Fibroblast of skin of right biceps (primary cell): ENCODE measurements around the gene GPC3.
"Not testable (repeated sequence)": the region's sequence is repeated elsewhere in the genome, so short reads cannot be mapped to it uniquely, and the experiment has no call there.

Experiments used
- DNase-seq: peaks from one replicate; pipeline ENCODE4 v3.0.0-alpha.2; 2013

Gene GPC3

DNA sequence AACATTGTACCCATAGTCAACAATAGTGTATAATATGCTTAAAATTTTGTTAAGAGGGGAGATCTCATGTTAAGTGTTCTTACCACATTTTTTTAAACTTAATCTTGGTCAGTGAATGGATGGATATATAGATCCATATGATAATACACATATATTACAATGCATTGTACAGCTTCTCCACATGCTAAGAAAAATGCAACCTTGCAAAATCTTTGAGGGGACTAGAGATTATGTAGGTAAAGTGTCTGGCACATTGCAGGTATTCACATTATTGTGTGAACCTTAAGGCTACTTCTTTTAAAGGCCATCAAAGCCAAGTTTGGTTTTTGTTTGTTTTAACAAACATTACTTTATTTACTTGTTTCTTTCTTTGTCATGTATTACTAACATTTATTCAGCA lies 10.4 kb upstream of the GPC3 start:
- no peak for DNase-seq

DNA sequence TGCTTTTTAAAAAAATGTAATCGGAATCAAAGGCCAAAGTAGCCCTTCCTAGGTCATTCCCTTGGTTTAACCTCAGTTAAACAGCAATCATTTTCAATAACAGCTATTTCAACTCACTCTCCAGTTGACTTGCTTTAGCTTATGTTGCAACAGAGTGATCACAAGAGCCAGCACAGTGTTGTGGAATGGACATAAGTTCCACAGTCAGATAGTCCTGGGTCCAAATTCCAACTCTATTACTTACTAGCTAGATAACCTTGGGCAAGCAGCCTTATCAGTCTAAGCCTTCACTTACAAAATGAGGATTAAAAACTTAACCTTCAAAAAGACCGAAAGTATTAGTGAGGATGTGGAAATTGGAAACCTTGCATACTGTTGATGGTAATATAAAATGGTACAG lies 9.2 kb upstream of the GPC3 start:
- no peak for DNase-seq

DNA sequence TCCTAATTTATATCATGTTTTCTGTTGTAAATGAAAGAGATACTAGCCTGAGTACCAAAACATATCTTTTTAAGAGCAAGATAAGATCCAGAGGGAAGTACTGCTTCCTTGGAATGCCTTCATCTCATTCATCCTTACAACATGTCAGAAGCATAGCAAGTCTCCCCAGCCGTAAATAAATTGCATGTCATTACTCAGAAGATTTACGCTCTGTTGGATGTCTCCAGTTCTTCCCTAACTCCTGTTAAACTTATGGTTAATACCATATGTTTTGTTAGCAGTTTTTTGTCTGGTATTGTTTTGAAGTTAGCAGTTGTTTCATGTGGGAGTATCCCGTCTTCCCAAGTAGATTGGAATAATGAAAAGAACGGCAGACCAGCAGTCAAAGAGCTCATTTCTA lies 7.5 kb upstream of the GPC3 start:
- DNase-seq: peak; percentile 26

DNA sequence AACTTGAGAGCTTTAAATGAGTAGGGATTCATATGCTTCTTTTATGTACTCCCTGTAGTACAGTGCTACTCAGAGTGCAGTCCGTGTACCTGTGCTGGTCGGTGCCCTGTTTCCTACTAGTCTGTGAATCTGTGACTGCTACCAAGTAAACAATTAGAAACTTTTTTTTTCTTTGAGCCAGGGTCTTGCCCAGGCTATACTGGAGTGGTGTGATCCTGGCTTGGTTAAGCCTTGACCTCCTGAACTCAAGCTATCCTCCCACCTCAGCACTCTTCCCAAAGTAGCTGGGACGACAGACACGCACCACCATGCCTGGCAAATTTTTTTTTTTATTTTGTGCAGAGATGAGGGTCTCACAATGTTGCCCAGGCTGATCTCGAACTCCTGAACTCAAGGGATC lies 6.4 kb upstream of the GPC3 start:
- no peak for DNase-seq

DNA sequence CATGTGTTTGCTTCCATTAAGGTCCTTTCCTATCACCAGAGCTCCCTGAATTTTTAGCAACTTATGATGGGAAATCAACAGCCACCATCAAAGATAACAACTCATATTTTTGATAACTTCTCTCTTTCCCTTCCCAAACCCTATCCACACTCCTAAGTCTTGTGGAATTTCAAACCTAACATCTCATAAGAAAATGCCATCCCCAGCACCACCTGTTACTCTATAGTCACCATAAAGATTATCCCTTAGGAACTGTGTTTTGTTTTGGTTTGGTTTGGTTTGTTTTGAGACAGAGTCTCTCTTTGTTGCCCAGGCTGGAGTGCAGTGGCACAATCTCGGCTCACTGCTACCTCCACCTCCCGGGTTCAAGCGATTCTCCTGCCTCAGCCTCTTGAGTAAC lies 5.7 kb upstream of the GPC3 start:
- DNase-seq: not testable (repeated sequence)

DNA sequence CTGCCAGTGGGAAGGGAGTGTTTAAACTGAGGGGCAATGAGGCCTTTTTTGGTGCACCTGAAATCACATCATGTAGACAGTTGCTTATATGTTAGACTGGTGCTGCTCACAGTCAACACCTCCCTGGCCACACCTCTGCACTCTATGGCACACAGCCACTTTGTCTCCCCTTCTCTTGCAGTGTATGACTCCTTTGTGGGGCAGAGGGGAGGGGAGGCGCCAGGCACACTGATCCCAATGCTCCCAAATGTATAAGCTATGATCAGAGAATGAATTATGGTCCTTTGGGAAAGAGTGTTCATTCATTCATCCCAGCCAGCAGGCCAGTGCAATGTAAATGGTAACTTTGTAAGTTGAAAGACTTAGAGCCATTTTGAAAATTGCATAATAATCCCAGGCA lies 4.6 kb upstream of the GPC3 start:
- no peak for DNase-seq

DNA sequence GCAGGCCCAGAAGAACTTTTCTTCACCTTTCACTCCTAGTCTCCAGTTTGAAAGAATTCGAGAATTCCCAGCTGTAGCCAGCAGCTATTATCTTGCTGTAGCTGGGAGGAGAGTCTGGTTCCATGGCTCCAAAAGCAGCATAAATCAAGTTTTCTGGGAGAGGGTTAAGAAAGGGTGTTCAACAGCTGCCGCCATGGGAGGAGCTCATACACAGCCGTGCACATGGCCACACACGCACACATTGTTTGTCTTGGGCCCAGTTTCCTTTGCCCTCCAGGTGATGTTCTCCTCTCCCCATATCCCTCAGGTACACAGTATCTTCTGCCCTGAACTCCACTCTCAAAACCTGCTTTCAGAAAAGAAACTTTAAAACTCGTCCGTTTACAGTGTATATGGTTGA lies 4.1 kb upstream of the GPC3 start:
- DNase-seq: no peak

DNA sequence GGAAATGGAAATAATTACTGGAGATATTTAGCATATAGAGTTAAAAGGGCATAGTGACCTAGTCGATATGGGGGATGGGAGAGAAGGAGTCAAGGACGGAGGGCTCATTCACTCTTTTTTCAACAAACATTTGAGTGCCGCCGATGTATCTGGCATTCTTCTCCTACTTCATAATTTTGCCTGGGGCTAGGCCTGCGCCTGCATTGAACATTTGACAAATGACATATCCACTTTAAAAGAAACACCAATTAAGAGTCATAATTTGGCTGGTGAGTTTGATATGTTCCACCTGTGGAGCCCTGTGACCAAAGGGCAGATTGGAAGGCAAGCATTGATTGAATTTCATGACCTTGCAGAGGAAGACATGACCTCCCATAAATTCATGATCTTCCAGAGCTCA lies 2.6 kb upstream of the GPC3 start:
- DNase-seq: no peak

DNA sequence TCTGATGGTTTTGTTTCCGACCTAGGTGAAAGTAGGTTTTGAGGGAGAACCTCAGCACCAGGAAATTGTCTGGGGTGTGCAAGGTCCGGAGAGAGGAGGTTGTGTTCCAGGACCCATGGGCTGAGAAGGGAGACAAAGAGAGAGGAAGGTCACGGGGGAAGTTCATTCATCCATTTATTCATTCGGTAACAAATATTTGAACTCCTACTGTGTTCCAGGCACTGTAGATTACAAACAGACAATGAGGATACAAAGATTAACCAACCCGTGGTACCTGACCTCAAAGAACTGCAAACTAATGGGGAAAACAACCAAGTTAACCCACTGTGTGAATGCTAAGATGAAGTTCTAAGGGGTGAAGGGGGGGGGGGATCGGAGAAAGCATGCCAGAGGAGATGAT lies 1.8 kb upstream of the GPC3 start:
- no peak for DNase-seq

DNA sequence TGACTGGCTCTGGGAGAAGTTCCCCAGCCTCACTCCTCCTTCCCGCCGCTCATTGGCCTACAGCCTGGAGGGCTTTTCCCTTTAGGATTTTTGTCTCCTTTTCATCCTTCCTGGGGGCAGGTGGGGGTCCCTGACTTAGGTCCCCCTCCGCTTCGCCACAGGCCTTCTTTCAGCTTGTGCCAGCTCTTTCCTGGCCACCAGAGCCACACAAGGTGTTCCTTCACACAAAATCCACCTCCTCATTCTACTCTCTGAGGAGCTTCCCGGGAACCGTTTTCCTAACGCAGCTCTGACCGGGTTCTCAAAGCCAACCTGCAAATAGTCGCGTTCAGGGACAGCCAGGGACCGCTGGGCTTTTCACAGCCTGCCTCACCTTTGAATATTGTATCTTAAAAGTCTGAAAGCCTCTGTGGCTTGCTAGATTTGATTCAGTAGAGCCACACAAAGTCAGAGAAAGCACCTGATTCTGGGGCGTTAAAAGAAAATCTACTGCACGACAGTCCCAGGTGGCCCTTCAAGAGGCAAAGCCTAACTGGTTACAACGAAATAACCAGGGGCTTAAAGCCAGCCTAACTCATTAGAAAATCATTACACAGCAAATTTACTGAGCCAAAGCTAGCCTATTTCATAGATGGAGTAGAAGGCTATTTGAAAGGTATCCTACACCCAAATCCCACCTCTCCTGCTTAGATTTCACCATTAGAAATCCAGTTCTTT lies 731 bp upstream of the GPC3 start:
- DNase-seq: no peak

DNA sequence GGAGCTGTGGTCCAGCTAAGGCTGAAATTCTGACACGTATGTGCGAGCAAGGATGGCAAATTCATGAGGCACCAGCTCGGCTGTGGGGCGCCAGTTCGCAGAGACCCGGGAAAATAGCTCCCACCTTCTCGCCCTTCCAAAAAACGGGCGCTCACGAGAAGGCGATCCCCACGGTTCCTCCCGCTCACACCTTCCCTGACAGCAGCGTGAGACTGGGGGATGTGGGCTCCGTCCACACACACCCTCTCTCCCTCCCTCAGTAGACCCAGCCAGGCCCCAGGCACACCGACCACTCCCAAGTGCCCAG lies 584 bp downstream of the GPC3 start:
- DNase-seq: no peak

DNA sequence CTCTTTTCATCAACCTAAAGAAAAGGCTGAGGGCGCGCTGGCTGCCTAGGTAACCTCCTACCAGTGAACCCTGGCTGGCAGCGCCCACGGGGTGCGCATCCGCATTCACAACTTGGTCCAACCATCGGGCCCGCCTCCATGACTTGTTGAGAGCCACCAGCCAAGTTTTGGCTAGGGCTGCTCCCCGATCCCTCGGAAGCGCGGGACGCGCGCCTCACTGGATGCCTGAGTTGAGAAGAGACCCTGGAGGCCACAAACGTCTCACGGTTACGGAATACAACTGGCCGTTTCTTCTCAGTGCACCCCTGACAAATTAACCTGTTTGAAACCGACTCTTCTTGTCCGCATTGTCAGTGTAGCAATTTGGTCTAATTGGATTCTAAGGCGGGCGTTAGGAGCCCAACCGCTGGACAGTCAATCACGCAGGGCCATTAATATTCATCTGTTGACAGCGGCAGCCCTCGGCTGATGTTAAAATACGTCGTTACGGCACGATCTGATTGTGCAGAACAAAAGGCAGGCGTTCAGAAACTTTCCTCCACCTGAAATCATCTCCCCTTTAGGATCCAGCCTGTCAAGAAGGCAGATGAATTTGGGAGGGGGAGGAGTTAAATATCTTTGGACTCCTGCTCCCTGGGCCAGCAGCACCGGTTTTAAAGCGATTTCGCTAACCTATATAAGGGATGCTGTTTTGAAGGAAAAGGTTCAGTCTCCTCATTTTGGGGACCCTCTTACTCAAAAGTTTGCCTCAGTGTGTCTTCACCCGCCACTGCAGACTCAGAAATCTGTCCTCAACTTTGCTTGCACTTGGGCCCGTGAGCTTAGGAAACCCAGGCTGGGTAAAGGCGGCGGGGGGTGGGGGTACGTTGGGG lies 1.2 kb downstream of the GPC3 start:
- no peak for DNase-seq

DNA sequence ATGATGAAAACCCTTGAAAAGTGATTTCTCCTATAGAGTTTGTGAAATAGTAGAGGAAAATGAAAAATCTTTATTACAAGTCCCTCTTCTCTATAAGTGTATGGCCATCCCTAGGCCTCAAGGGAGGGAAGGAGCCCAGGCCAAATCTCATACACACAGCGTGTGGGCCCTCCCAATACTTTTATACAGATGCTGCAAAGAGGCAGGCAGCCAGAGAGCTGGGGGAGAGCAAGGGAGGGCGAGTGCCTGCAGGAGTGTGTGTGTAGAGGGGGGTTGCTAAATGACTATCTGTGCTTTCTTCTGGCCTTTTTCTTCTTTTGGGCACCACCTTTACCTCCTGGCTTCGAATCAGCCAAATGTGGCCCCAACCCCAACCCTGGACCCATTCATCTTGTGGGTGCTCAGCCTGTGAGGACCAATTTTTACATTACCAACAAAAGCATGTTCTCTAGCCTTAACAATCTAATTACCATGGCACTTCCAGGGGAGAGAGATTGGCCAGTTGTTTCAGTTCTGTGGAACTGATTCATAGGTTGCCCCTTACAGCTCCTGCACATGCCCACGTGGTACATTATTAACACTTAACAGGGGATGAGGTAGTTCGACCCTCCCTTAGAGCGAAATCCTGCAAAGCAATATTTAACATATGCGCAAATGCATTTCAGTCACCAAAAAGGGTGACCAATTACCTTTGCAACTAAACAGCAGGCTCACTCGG lies 2.0 kb downstream of the GPC3 start:
- no peak for DNase-seq

DNA sequence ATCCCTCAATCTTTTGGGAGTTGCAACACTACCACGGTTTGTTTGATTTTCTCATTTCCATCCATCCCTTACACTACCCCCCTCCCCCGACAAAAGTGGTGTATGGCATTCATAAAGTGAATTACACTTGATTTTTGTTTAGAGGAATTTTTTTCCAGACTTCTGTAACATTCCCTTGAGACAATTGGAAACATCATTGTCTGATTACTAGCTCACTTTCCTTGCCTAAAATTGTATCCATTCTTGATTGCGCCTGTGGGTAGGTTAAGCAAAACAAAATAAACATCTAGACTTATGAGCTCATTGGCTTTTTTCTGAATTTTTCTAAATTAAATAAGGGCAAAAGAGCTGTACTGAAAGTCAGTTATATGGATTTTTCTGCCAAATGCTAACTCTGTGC lies 3.5 kb downstream of the GPC3 start:
- no peak for DNase-seq

DNA sequence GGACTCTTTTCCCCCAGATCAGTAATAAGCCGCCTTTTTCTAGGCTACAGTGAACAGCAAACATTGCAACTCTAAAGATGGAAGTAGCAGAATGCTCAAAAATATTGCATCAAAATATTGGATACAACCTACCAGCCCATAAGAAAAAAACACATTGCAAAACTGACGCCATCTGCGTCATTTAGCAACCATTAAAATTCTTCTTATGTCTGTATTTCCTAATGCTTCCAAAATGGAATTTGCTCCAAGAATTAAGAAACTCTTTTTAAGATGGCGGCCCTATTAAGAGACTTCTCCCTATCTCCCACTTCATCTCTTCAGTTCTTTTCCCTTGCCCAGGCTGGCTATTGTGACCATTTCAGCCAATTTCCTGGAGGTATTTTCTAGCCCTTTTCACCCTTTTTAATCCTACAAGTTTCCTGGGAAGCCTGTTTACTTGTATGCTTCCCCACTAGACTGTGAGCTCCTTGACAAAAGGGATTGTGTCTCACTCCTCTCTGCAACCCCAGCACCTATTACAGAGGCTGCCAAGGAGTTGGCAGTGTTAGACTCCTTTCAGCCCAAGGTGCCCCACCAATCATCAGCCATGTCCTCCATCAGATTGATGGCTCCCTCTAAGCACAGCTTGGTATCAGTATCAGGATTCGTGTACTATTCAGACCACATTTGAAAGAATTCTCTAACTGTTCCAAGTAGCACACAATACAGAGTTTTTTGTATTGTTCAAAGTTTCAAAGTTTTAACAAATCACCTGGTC lies 4.4 kb downstream of the GPC3 start:
- DNase-seq: peak; percentile 22

DNA sequence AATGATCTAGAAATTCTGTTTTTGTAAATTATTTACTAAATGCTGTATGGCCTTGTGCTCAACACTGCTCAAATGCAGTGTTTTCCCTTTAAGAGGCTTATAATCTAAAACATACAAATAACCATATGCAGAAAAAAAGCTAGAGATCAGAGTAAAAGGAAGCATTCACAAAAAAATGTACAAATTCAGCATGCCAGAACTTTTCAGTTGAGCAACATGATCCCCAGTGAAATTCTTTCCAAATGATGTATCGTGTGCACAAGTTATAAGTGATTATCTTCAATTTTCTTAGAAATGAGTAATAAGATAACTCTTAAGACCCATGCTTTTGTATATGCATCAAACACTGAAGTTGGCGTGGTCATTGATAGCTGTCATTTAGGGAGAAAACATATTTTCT lies 5.0 kb downstream of the GPC3 start:
- peak; percentile 73 for DNase-seq

DNA sequence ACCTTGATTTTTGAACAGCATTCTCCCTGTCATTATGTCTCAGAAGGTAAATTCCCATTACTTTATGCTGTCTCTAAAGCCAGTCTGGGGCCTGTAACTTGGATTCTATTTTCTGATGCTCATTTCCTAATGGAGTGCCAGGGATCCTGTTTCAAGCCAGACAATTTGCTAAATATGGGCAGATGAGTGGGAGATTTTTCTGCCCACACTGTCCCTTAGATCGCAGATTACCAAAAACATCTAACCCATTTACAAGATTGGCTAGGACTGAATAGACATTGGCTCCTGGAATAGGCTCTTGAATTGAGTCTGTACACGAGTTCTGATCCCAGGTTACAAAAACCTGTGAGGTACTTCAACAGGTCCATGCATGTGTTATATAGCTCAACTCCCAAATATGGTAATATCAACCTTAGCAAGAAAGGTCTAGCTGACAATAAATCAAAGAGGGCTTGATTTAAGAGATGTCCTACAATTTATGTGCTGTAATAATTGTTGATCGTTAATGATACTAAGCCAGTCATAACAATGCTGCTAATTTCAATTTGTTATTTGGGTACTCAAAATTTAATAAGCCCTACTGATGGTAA lies 5.7 kb downstream of the GPC3 start:
- no peak for DNase-seq

DNA sequence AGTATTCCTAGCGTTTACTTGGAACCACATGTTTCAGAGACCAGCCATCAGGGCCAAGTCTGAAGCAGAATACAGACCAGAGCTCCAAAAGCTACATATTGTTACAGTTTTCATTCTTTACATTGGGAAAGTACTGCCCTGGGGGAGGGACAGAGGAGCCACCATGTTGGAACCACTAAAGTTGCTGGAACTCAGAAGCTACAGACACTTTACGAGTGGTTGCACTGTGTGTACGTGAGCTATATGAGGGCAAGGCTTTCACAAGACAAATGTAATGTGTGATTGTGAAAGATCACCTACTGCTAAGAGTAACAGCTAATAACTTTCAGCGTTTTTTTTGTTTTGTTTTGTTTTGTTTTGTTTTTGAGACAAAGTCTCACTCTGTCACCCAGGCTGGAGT lies 11.7 kb downstream of the GPC3 start:
- no peak for DNase-seq

DNA sequence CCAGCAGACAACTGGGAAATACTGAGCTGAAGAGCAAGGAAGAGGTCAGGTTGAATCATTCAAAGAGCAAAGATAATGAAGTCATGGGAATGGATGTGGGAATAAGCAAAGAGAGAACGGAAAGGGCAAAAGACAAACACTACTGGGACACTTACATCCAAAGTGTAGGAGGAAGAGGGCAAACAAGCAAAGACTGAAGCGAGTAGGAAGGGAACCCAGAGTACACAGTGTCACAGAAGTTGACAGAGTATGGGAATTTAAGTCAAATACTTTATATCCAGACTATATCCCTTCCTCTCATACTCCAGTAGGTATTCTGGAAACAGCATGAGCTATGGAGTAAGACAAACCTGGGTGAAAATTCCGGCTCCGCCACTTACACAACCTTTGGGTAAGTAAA lies 12.5 kb downstream of the GPC3 start:
- DNase-seq: no peak

DNA sequence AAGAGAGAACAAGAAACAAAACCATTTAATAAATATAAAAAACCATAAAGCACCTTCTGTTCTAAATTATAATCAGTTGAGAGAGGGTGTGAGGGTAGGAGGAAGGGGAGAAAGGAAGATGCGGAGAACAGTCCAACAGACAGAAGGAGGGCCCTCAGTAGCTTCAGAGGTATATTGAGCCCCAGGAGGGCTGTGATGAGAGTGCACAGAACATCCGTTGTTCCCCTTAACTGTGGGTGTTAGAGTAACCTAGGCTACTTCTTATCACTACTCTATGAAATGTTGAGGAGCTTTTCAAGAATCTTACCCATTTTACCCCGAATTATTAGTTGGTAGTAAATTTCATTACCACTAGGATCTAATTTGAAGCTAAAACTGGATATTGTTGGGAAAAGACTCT lies 13.8 kb downstream of the GPC3 start:
- DNase-seq: no peak

DNA sequence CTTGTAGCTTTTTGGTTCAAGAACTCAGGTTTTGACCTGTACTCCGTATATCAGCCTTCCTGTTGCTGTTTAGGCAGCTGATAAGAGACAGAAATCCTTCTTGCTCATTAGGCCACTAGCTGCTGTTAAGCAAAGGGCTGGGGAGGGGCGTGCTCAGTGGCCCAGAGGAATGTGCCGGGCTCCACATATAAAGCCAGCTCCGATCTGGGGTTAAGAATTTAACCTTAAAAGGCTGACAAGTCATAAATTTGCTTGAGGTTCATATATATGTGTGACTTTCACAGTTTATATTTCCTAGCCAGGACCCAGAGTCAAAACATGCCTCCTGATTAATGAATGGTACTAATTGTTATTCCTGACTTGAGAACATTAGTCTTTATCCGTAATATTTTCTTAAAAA lies 15.3 kb downstream of the GPC3 start:
- no peak for DNase-seq

DNA sequence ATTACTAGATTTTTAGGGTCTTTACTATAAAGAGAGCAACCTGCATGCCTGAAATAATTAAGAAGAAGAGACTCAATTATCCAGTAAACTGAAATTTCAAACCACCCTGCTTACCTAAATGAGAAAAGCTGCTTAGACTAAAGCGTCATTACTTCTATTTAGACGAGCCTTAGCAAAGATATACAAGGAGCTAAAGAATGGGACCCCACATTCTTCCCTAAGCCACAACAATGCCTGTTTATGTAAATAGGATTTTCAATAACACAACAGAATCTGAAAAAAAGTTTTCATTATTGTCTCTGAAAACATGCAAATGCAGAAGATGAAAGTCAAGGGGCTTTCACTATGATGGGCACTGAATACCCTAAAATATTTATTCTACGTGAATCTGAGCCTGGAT lies 16.2 kb downstream of the GPC3 start:
- no peak for DNase-seq

DNA sequence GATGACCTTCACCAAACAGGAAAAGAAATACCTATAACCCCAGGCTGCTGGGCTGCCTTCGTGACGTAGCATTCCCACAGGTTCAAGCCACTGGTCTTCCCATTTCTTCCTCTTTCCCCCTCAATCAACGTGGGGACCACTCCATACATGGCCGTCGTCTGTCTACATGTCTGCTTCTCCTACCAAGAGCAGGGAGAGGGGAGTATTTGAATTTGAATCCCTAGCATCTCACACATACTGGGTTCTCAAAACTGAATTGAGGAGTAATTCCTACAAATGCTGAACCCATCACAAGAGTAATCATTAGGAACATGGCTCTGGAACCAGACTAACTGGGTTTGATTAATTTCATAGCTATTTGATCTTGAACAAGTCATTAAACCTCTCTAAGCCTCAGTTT lies 17.3 kb downstream of the GPC3 start:
- DNase-seq: no peak
